Aorta (tissue), 5 donors: ENCODE data around the gene NPHS2. TPM values are rescaled to one million over a fixed set of nuclear protein-coding genes. Genes with fewer than 3 reads are reported as not detected.
"Not testable (repeated sequence)": the region's sequence is repeated elsewhere in the genome, so short reads cannot be mapped to it uniquely, and the experiment has no call there.

Experiments used
- ATAC-seq: fragments of 200-7000 bp; cut with Tn5 transposase; one replicate; pipeline ENCODE4 v1.9.1; 2022; ENCODE audit warnings: moderate library complexity; ENCODE audit not compliant: low FRiP score
- DNase-seq, 2 donors: peaks; one replicate each; pipeline ENCODE4 v3.0.0-alpha.2; 2020
- H3K27ac ChIP-seq, 2 donors: one replicate each; pipeline ENCODE4 v1.5.1; 2013; ENCODE audit warnings: low read length in 2 of 2, mild to moderate bottlenecking in 2 of 2, moderate library complexity in 2 of 2, control low read depth in 1 of 2, inconsistent platforms in 1 of 2, low read depth in 1 of 2
- H3K27me3 ChIP-seq, 2 donors: one replicate each; pipeline ENCODE4 v1.6.1; 2013; ENCODE audit warnings: control low read depth in 1 of 2, low read length in 1 of 2, mild to moderate bottlenecking in 1 of 2, moderate library complexity in 1 of 2; ENCODE audit not compliant: insufficient read depth in 2 of 2, control insufficient read depth in 1 of 2
- H3K36me3 ChIP-seq, 2 donors: one replicate each; pipeline ENCODE4 v1.6.1; 2013; ENCODE audit warnings: control low read depth in 1 of 2, low read length in 1 of 2, mild to moderate bottlenecking in 1 of 2; ENCODE audit not compliant: insufficient read depth in 2 of 2, control insufficient read depth in 1 of 2
- H3K4me1 ChIP-seq, 2 donors: one replicate each; pipeline ENCODE4 v1.6.1; 2013; ENCODE audit warnings: low read length in 2 of 2, control low read depth in 1 of 2, mild to moderate bottlenecking in 1 of 2, moderate library complexity in 1 of 2; ENCODE audit not compliant: insufficient read depth in 2 of 2, control insufficient read depth in 1 of 2
- H3K4me3 ChIP-seq, 2 donors: one replicate each; pipeline ENCODE4 v1.5.1; 2013; ENCODE audit warnings: low read length in 2 of 2, control low read depth in 1 of 2, mild to moderate bottlenecking in 1 of 2
- H3K9me3 ChIP-seq: one replicate; pipeline ENCODE4 v1.6.1; 2013; ENCODE audit warnings: mild to moderate bottlenecking, low read length; ENCODE audit not compliant: control insufficient read depth
- WGBS, 2 donors: extraction: QIAGEN DNeasy Blood & Tissue Kit; methylation state at CpG; one replicate each; pipeline ENCODE4 v1.1.7; 2013; 5-methylcytosine and 5-hydroxymethylcytosine counted together
- intact Hi-C, 2 donors: fragments of 100-400 bp; cut with DNase I; formaldehyde crosslinking; loops; one replicate each; pipeline versions ENCODE4 v1.14.2 to v1.15.0; 2022
- polyA plus RNA-seq, 2 donors: library from polyadenylated mRNA; stranded (reverse); fragments of 200-250 nt; gene quantifications; one replicate each; pipeline ENCODE4 v1.2.3, GENCODE V29; 2013
- total RNA-seq, 2 donors: library from RNA; stranded (reverse); fragmentation: NEBNext Ultra II Directional; extraction: Animal tissue kit (Norgen Biotek cat#: 25700); gene quantifications; one replicate each; pipeline ENCODE4 v1.2.1, GENCODE V29; 2021
- donor health status: healthy with polysubstance abuse.
- donor health status: Bipolar disorder and iron deficiency.
- donor health status: DM: no; HTN: no; CAD: no.
- donor health status: DM: no; HTN: no; CAD: no.
- donor health status: DM: yes; HTN: yes; CAD: no.

The NPHS2 gene
- total and polyA plus RNA-seq, 4 donors, result not detected

DNA sequence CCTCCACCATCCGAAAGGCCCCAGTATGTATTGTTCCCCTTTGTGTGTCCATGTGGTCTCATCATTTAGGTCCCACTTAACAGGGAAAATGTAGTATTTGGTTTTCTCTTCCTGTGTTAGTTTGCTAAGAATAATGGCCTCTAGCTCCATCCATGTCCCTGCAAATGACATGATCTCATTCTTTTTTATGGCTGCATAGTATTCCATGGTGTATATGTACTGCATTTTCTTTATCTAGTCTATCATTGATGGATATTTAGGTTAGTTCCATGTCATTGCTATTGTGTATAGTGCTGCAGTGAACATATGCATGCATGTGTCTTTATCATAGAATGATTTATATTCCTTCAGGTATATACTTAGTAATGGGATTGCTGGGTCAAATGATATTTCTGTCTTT lies 57.2 kb downstream of the NPHS2 start:
- ATAC-seq, DNase-seq, H3K4me3 ChIP-seq, H3K27ac ChIP-seq, H3K27me3 ChIP-seq, intact Hi-C loops, H3K36me3 ChIP-seq, H3K9me3 ChIP-seq, H3K4me1 ChIP-seq: not testable (repeated sequence)
- 93 to 94% methylated on average over 1 of the region's 1 CpG for WGBS, 2 donors

DNA sequence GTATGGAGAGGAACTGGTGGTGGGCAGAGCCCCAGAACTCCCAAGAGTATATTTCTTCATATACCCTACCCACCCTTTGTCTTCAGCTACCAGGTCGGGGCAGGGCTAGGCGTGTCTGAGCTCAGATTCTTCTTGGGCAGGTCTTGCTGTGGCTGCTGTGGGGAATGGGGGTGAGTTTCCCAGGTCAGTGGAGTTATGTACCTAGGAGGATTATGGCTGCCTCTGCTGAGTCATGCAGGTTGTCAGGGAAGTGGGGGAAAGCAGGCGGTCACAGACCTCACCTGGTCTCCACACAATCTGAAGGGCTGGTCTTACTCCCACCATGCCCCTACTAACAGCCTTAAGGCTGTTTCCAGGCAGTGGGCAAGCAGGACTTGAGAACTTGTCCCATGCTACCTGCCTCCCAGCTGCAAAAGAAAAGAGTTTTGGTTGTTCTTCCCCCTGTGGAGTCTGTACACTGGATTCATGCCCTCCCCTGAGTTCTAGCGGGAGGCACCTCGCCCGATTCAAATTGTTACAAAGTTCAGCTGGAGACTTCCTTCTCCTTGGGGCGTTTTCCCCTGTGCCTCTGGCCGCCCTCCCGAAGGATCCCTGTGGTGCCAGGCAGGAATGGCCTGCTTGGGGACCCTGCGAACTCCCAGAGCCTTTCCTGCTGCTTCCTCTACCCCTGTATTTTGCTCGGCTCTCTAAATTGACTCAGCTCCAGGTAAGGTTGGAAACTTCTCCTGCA lies 58.6 kb downstream of the NPHS2 start:
- no peaks in the 10 kb centered on the region for H3K27me3 ChIP-seq
- intact Hi-C loops, result no loop called here
- H3K9me3 ChIP-seq, result peaks cover 2% of the 10 kb centered on the region
- no peak for ATAC-seq
- no peak for DNase-seq
- no peak overlapping the region for H3K27ac ChIP-seq
- 68 to 75% methylated on average over 11 of the region's 11 CpGs for WGBS, 2 donors
- H3K4me3 ChIP-seq, result no peak overlapping the region
- no peaks in the 10 kb centered on the region for H3K36me3 ChIP-seq
- no peaks in the 10 kb centered on the region for H3K4me1 ChIP-seq

GRCh38 chr1:179510038-179510437 lies 65.7 kb downstream of the NPHS2 start:
- no peaks in the 10 kb centered on the region for H3K27me3 ChIP-seq
- 41 to 45% methylated on average over 2 of the region's 2 CpGs for WGBS, 2 donors
- DNase-seq, result no peak
- no peaks in the 10 kb centered on the region for H3K4me1 ChIP-seq
- no peak overlapping the region for H3K4me3 ChIP-seq
- H3K36me3 ChIP-seq, result no peaks in the 10 kb centered on the region
- intact Hi-C loops, result no loop called here
- no peaks in the 10 kb centered on the region for H3K9me3 ChIP-seq
- no peak overlapping the region for H3K27ac ChIP-seq
- no peak for ATAC-seq

DNA sequence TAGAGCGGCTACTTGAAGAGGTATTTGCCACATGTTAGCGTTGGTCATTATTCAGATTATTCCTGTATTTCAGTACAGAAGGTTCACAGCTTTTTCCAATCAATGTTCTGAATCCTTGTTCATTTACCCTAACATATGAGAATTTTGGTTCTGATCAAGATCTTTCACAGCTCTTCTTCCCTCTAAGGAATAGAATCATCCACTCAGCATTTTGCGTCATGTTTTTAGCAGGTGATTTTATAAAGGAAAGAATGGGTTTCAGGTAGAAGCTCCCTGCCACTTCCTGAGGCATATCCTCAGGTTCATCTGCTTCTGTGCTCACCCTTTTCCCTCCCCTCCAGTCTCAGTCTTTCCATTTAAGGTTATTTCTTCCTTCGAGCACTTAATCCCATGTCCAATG lies 66.4 kb downstream of the NPHS2 start:
- Histone ChIP-seq H3K4me1 (no peaks in the 10 kb centered on the region), H3K27me3 (no peaks in the 10 kb centered on the region), H3K27ac (no peak overlapping the region), H3K9me3 (no peaks in the 10 kb centered on the region), H3K4me3 (no peak overlapping the region), H3K36me3 (no peaks in the 10 kb centered on the region)
- intact Hi-C loops, result no loop called here
- no peak for DNase-seq
- WGBS, 2 donors, result 83 to 88% methylated on average over 4 of the region's 4 CpGs
- no peak for ATAC-seq

GRCh38 chr1:179506199-179506598 lies 69.5 kb downstream of the NPHS2 start:
- 85 to 91% methylated on average over 6 of the region's 6 CpGs for WGBS, 2 donors
- no peaks in the 10 kb centered on the region for H3K9me3 ChIP-seq
- intact Hi-C loops, result no loop called here

More at GRCh38 chr1:179506199-179506598, 69.5 kb downstream of the NPHS2 start:
- ATAC-seq (no peak), DNase-seq (no peak)
- H3K36me3 ChIP-seq, result no peaks in the 10 kb centered on the region
- no peaks in the 10 kb centered on the region for H3K4me1 ChIP-seq
- no peaks in the 10 kb centered on the region for H3K27me3 ChIP-seq
- H3K4me3 ChIP-seq, result no peak overlapping the region
- H3K27ac ChIP-seq, result no peak overlapping the region

Other genes starting within 250 kb of the NPHS2 start
- not detected for gene AXDND1, start 210.0 kb downstream of the NPHS2 start, total RNA-seq
- gene AXDND1, start 210.0 kb downstream of the NPHS2 start, polyA plus RNA-seq, result not detected
- gene TDRD5, start 15.9 kb upstream of the NPHS2 start, total RNA-seq, result under 1 TPM in 1 of 2 donors, not detected in 1; 0.36 TPM
- gene TDRD5, start 15.9 kb upstream of the NPHS2 start, polyA plus RNA-seq, result under 1 TPM in 1 of 2 donors, not detected in 1; 0.08 TPM
- gene FAM163A, start 167.3 kb upstream of the NPHS2 start, total RNA-seq, result not detected
- not detected for gene FAM163A, start 167.3 kb upstream of the NPHS2 start, polyA plus RNA-seq